GM13977 (cell line): ENCODE measurements around the gene DAW1.

ENCODE experiments used
- DNase-seq: peaks from one replicate; pipeline ENCODE4 v3.0.0; 2012; ENCODE audit warnings: low spot score
- CTCF ChIP-seq: IDR thresholded peaks from 2 replicates; pipeline ENCODE4 v1.5.1; 2012; ENCODE audit warnings: mild to moderate bottlenecking, control low read depth; ENCODE audit not compliant: insufficient read depth; ENCODE audit errors: extremely low read depth, missing control alignments
- in situ Hi-C: fragments of 300-500 bp; cut with MboI; formaldehyde crosslinking; loops from one replicate; pipeline ENCODE4 v1.12.0; 2022; ENCODE audit warnings: low sequenced_read_pairs, low pct_unique_long_range_greater_than_20kb, mixed read lengths, inconsistent platforms; ENCODE audit not compliant: unreplicated experiment

Gene DAW1

DNA sequence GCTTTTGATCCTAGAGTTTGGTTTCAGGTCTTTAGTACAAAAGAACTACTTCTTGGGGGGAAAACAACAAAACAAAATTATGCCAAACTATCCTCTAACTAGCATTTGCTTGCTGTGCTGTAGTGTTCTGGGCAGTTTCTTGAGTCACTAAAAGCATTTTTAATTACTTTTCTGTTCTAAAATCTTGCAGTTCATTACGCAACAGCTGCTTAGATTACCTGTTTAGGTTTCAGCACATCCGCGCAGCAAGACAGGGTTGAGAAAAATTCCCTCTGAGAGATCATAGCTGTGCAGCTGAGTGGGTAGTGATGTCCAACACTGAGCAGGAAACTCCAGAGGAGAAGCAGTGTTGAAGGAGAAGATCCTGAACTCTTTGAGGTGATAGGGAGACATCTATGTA lies 9.0 kb downstream of the DAW1 start:
- in situ Hi-C loops = no loop called here
- TF ChIP-seq CTCF = no peak
- DNase-seq = no peak

GRCh38 chr2:227881866-227882517 lies 10.6 kb downstream of the DAW1 start:
- in situ Hi-C loops = no loop called here
- TF ChIP-seq CTCF = no peak
- DNase-seq = peak; percentile 42

- peak; percentile 93 for TF ChIP-seq CTCF
- in situ Hi-C loops = no loop called here
- peak; percentile 68 for DNase-seq
These were observed 13.1 kb downstream of the DAW1 start for GRCh38 chr2:227884511-227884947.

GRCh38 chr2:227886149-227886548 lies 14.7 kb downstream of the DAW1 start:
- in situ Hi-C loops = no loop called here
- no peak for DNase-seq
- TF ChIP-seq CTCF = no peak

DNA sequence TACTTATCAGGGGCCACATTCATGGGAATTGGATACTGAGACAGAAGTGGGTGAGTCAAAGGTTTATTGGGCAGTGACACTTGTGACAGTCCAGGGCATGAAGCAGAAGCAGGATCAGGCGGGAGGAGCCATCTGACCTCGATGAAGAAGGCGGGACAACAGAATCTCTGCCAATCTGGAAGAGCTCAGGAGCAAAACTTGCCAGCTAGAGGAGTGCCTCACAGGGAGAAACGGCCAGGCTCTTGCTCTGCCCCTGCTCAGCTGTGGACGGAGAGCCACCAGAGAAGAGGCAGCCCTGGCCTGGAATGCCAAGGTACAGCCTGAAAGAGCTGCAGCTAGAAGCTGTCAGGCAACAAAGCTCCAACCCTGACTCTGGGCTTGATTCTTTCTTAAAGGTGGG lies 16.9 kb downstream of the DAW1 start:
- no peak for DNase-seq
- no peak for TF ChIP-seq CTCF
- in situ Hi-C loops = no loop called here

DNA sequence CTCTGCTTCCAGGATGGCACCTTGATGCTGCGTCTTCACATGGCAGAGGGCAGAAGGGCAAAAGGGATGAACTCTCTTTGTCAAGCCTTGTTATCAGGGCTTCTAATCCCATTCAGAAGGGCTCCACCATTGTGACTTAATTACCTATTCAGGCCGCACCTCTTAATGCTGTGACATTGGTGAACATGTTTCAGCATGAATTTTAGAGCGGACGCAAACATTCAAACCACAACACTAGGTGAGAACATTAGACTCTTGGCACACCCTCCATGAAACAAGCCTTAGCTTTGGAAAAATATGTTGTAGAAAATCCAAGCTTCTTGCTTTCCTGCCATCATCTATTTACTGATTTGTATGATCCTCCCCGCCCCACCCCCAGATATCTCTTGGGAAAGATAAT lies 17.9 kb downstream of the DAW1 start:
- no peak for DNase-seq
- in situ Hi-C loops = no loop called here
- TF ChIP-seq CTCF = no peak
